Activated naive CD4-positive, alpha-beta T cell treated with anti-CD3 and anti-CD28 coated beads, Interleukin-2, amount 50 U/mL, for 24 hours (primary cell): ENCODE data around the gene LBHD2.

Experiments
- H3K27ac Mint-ChIP-seq: one replicate; pipeline ENCODE4 v1.8.0; 2021; ENCODE audit warnings: mild to moderate bottlenecking, mixed read lengths
- H3K27me3 Mint-ChIP-seq: one replicate; pipeline ENCODE4 v1.8.0; 2021; ENCODE audit warnings: mixed read lengths
- H3K36me3 Mint-ChIP-seq: one replicate; pipeline ENCODE4 v1.8.0; 2021; ENCODE audit warnings: mixed read lengths
- H3K4me1 Mint-ChIP-seq: one replicate; pipeline ENCODE4 v1.8.0; 2021; ENCODE audit warnings: mixed read lengths
- H3K4me3 Mint-ChIP-seq: one replicate; pipeline ENCODE4 v1.8.0; 2021; ENCODE audit warnings: mild to moderate bottlenecking, mixed read lengths
- H3K9me3 Mint-ChIP-seq: one replicate; pipeline ENCODE4 v1.8.0; 2021; ENCODE audit warnings: mixed read lengths

The LBHD2 gene

GRCh38 chr14:103064436-103064835 is 19.6 kb upstream of the LBHD2 start:
- H3K4me3 Mint-ChIP-seq, result no peak overlapping the region
- H3K27ac Mint-ChIP-seq, result no peak overlapping the region
- no peaks in the 10 kb centered on the region for H3K4me1 Mint-ChIP-seq
- no peaks in the 10 kb centered on the region for H3K36me3 Mint-ChIP-seq
- peaks cover 4% of the 10 kb centered on the region for H3K27me3 Mint-ChIP-seq
- H3K9me3 Mint-ChIP-seq, result no peaks in the 10 kb centered on the region

GRCh38 chr14:103064978-103065377 is 19.0 kb upstream of the LBHD2 start:
- no peak overlapping the region for H3K27ac Mint-ChIP-seq
- no peak overlapping the region for H3K4me3 Mint-ChIP-seq
- H3K4me1 Mint-ChIP-seq, result no peaks in the 10 kb centered on the region
- peaks cover 4% of the 10 kb centered on the region for H3K27me3 Mint-ChIP-seq
- H3K9me3 Mint-ChIP-seq, result no peaks in the 10 kb centered on the region
- no peaks in the 10 kb centered on the region for H3K36me3 Mint-ChIP-seq

DNA sequence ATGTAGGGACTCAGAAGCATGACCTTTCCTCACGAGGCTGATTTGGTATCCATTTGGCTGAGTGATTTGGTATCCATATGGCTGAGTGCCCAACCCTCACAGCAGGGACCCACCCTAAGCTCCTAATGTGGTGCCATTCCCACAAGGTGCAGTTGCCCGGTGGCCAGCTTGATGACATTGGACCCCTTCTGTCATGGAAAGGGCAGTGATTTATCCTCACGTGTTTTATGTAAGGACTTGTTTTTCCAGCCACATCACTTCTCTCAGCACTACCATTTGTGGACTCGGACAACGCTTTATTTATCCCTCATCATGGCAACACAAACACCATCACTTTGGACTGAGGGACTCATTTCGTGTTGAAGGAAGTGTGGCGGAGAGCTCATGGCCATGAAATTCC is 18.1 kb upstream of the LBHD2 start:
- no peak overlapping the region for H3K27ac Mint-ChIP-seq
- H3K4me3 Mint-ChIP-seq, result no peak overlapping the region
- H3K27me3 Mint-ChIP-seq, result peaks cover 2% of the 10 kb centered on the region

DNA sequence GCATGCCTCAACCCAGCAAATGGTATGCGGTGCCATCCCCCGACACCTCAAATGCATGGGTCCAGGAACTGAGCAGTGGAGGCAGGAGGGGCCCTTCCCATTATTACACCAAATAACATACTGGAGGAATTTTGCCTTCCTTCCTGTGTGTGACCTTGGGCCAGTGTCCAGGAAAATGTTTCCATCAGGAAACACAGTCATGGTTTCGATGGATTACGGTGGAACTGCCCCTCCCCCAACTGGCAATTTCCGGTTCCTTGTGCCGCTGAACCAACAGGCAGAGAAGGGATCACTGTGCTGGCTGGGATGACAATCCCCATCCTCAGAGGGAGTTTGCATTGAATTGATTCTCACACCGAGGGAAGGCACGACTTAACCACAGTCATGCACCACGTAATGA is 17.6 kb upstream of the LBHD2 start:
- no peak overlapping the region for H3K27ac Mint-ChIP-seq

More for the DNA sequence above, 18.1 kb upstream of the LBHD2 start:
- H3K9me3 Mint-ChIP-seq, result no peaks in the 10 kb centered on the region
- no peaks in the 10 kb centered on the region for H3K4me1 Mint-ChIP-seq
- no peaks in the 10 kb centered on the region for H3K36me3 Mint-ChIP-seq

DNA sequence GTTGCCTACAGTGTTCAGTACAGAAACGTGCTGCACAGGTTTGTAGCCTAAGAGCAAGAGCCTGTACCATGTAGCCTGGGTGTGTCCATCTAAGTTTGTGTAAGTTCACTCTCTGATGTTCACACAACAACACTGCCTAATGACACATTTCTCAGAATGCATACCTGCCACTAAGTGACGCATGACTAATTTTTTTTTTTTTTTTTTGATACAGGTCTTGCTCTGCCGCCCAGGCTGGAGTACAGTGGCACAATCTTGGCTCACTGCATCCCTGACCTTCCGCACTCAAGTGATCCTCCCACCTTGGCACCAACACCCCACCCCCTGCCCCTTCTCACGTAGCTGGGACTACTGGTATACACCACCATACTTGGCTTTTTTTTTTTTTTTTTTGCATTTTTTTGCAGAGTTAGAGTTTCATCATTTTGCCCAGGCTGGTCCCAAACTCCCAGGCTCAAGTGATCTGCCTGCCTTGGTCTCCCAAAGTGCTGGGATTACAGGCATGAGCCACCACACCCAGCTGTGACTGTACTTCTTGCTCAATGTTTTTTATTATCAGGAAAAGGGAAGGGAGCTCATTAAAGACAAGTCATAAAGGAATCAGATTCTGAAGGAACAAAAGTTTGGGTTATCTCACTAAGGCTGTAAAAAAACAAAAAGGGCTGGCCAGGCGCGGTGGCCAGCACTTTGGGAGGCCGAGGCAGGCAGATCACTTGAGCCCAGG is 16.6 kb upstream of the LBHD2 start:
- Mint-ChIP-seq H3K27ac (no peak overlapping the region), H3K4me3 (no peak overlapping the region)

More for the DNA sequence above, 17.6 kb upstream of the LBHD2 start:
- Mint-ChIP-seq H3K4me1 (no peaks in the 10 kb centered on the region), H3K4me3 (no peak overlapping the region), H3K36me3 (no peaks in the 10 kb centered on the region), H3K9me3 (no peaks in the 10 kb centered on the region), H3K27me3 (peaks cover 2% of the 10 kb centered on the region)

DNA sequence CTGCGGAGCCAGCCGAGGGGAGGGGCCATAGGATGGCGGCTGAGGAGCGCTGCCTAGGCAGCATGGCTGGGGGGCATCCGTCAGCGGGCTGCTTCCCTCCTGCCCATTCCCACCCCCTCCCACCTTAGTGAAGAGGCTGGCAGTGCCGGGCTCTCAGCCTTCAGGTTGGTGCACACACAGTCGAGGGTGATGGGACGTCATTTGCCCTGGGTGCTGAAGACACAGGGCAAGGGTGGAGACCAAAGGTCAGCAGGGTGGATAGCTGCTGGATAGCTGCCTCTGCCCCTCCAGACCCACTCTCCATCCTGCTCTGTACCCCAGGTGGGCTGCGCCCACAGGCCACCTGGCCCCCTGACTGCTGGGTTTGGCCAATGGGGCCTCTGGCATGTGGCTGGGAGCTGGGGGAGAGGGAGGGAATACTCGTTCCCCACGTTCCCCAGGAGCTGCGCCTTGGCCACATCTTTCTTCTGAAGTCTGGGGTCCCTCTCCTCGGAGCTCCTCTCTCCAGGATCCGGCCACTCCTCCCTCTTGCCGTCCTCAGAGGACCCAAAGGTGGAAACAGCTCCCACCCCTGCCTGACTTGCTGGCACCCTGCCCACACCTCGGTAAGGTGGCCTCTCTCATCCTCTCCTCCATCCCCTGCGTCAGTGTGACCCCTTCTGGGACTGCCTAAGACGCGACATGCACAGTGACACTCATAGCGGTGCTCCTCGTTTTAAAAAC is 15.5 kb upstream of the LBHD2 start:
- peaks cover 2% of the 10 kb centered on the region for H3K27me3 Mint-ChIP-seq
- no peak overlapping the region for H3K27ac Mint-ChIP-seq
- H3K9me3 Mint-ChIP-seq, result no peaks in the 10 kb centered on the region
- no peak overlapping the region for H3K4me3 Mint-ChIP-seq
- H3K36me3 Mint-ChIP-seq, result no peaks in the 10 kb centered on the region
- no peaks in the 10 kb centered on the region for H3K4me1 Mint-ChIP-seq

More for the DNA sequence above, 16.6 kb upstream of the LBHD2 start:
- peaks cover 2% of the 10 kb centered on the region for H3K27me3 Mint-ChIP-seq
- H3K36me3 Mint-ChIP-seq, result no peaks in the 10 kb centered on the region
- H3K4me1 Mint-ChIP-seq, result no peaks in the 10 kb centered on the region
- no peaks in the 10 kb centered on the region for H3K9me3 Mint-ChIP-seq

DNA sequence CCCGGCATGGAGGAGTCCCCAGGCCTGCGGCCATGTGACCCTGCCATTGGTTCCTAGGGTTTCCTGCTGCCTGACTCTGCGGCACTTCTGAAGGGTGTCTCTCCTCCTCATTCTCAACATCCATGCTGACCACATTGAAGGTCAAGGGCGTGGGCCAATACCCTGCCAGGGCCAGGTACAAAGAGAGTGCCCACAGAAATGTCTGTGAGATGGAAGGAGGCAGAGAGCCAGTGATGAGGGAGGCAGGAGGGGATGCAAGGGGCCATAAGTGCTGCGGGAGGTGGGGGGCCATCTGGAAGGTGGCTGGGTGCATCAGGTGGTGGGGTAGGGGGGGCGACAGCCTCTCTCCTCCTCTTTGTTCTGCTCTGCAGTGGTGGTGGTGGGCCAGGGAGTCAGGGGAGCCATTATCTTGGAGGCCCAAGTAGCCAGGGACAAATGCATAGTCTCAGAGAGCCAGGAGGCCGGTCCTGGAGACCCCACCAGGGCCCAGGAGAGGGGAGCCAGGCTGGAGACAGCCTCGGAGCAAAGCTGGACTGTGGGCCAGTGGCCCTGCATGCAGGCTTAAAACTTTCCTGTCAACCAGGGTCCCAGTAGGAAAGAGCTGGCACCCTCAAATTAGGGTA is 13.6 kb upstream of the LBHD2 start:
- Mint-ChIP-seq H3K9me3 (no peaks in the 10 kb centered on the region), H3K27ac (no peak overlapping the region), H3K36me3 (no peaks in the 10 kb centered on the region), H3K4me3 (no peak overlapping the region), H3K27me3 (no peaks in the 10 kb centered on the region), H3K4me1 (no peaks in the 10 kb centered on the region)

- no peak overlapping the region for H3K27ac Mint-ChIP-seq
- H3K9me3 Mint-ChIP-seq, result no peaks in the 10 kb centered on the region
- no peak overlapping the region for H3K4me3 Mint-ChIP-seq
- no peaks in the 10 kb centered on the region for H3K27me3 Mint-ChIP-seq
- no peaks in the 10 kb centered on the region for H3K4me1 Mint-ChIP-seq
- no peaks in the 10 kb centered on the region for H3K36me3 Mint-ChIP-seq
These were observed 13.0 kb upstream of the LBHD2 start for GRCh38 chr14:103070971-103071542.

DNA sequence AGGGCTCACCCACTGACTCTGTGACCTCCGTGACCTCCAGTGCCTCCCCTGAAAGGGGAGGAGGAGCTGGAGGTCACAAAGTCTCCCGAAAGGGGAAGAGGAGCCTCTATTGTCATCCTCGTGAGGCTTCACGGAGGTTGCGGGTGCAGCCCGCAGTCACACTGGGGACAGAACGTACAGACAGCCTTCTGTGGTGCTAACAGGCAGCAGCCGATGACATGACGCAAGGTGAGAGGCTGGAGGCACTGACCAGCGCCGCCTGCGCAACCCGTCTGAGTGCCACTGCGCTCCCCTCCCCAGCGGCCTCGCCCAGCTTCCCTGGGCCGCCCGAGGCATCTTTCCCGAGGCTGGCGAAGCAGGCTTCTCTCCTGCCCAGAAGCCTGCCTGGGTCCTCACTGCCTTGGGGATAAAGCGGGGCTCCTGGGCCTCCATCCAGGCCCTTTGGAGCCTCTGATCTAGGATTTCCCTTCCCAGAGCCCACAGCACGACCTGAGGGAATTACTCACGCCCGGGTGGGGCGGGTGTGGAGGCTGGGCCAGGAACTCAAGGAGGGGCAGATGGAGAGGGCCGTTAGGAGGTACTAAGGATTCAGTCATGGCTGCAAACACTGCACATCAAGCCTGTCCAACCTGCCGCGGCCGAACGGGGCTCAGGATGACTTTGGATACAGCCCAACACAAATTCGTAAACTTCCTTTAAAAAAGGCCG is 12.3 kb upstream of the LBHD2 start:
- no peaks in the 10 kb centered on the region for H3K9me3 Mint-ChIP-seq
- H3K4me1 Mint-ChIP-seq, result no peaks in the 10 kb centered on the region
- no peak overlapping the region for H3K4me3 Mint-ChIP-seq
- no peaks in the 10 kb centered on the region for H3K27me3 Mint-ChIP-seq
- no peaks in the 10 kb centered on the region for H3K36me3 Mint-ChIP-seq
- H3K27ac Mint-ChIP-seq, result no peak overlapping the region

- Mint-ChIP-seq H3K27me3 (no peaks in the 10 kb centered on the region), H3K27ac (no peak overlapping the region), H3K36me3 (no peaks in the 10 kb centered on the region), H3K9me3 (no peaks in the 10 kb centered on the region), H3K4me3 (no peak overlapping the region), H3K4me1 (no peaks in the 10 kb centered on the region)
These were observed 11.2 kb upstream of the LBHD2 start for GRCh38 chr14:103072595-103073366.

- H3K27ac Mint-ChIP-seq, result no peak overlapping the region
- H3K36me3 Mint-ChIP-seq, result no peaks in the 10 kb centered on the region
- H3K27me3 Mint-ChIP-seq, result no peaks in the 10 kb centered on the region
- no peak overlapping the region for H3K4me3 Mint-ChIP-seq
- no peaks in the 10 kb centered on the region for H3K4me1 Mint-ChIP-seq
- no peaks in the 10 kb centered on the region for H3K9me3 Mint-ChIP-seq
These were observed 10.6 kb upstream of the LBHD2 start for GRCh38 chr14:103073367-103073875.

DNA sequence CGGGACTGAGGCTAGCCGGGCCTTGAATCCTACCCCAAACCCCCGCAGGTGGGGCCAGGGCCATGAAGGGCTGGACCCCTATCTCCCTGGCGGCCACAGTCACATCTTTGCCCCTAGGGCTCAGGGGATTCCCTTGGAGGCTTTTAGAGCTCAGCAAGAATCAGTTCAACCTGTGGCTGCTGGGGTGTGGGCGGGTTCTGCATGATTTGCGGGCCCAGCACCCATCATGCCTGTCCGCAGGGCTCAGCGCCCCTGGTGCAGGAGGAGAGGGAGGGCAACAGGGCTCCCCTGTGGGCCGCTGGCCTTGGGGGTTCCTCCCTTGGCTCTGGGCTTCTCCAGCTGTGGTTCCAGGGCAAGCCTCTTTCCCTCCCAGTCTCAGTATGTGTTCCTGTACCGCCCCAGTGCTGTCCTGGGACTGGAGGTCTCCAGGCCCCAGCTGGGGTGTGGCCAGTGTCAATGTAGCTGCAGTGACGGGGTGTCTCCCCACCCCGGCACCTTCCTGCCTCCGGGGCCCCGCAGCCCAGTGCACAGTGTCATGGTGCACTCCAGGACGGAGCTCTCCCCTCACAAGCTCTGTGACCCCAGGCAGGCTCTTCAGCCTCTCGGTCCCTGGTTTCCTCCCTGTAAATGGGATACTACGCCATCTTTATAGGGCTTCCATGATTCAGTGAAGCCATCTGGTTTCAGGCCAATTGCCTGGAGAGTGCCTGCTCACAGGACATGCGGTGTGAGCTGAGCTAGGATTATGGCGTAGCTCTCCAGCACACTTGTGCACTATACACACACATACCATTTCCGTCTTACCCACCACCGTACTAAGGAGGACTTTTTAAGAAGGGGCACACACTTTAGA is 9.9 kb upstream of the LBHD2 start:
- Mint-ChIP-seq H3K27me3 (no peaks in the 10 kb centered on the region), H3K27ac (no peak overlapping the region), H3K4me1 (no peaks in the 10 kb centered on the region), H3K9me3 (no peaks in the 10 kb centered on the region), H3K4me3 (peak overlapping the region; percentile 13), H3K36me3 (no peaks in the 10 kb centered on the region)

DNA sequence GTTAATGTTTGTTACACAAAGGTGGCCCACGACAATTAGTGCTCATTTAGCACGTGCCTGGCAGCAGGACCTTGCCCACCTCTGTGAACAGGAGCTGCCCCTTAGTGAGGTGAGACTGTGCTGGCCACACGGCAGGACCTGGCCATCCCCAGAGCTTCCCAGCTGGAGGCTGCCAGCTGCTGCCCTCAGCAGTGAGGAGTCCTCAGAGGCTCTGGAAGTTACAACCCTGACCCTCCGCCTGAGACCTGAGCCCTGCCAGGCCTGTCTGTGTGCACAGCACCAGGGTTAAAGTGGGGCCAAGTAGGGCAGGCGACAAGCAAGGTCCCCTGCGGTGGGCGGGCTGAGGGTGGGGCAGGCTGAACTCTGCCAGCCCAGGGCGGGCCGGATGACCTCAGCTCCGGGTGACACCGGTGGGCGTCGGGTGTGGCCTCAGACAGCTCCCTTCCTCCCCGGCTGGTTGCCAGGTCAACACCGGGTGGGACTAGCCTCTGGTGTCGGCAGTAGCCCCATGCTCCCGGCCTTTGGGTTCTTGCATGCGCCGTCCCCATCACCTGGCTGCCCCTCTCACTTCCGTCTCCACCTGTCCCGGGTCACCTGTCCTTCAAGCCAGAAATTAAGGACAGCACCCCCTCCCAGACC is 9.2 kb upstream of the LBHD2 start:
- H3K4me1 Mint-ChIP-seq, result no peaks in the 10 kb centered on the region

DNA sequence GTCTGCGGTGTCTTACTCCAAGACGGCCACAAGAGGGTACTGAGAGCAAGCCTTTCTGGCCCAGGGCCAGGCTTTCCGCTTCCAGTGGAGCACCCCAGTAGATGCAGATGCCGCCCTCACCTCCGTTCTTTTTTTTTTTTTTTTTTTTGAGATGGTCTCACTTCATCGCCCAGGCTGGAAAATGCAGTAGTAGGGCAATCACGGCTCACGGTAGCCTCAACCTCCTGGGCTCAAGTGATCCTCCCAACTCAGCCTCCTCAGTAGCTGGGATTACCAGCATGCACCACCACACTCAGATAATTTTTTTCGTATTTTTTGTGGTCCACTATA is 5.6 kb upstream of the LBHD2 start:
- H3K27me3 Mint-ChIP-seq, result no peaks in the 10 kb centered on the region
- no peaks in the 10 kb centered on the region for H3K36me3 Mint-ChIP-seq
- no peak overlapping the region for H3K27ac Mint-ChIP-seq
- no peak overlapping the region for H3K4me3 Mint-ChIP-seq
- H3K9me3 Mint-ChIP-seq, result no peaks in the 10 kb centered on the region
- H3K4me1 Mint-ChIP-seq, result no peaks in the 10 kb centered on the region

More for the DNA sequence above, 9.2 kb upstream of the LBHD2 start:
- Mint-ChIP-seq H3K27ac (no peak overlapping the region), H3K9me3 (no peaks in the 10 kb centered on the region), H3K36me3 (no peaks in the 10 kb centered on the region), H3K4me3 (peak overlapping the region; percentile 13), H3K27me3 (no peaks in the 10 kb centered on the region)
